Spinal cord (tissue), 10 donors: Measurements from ENCODE around the gene B4GALNT3. TPM values are rescaled to one million over a fixed set of nuclear protein-coding genes. Genes with fewer than 3 reads are reported as not detected.
A peak's percentile ranks its signal among the peaks of the same experiment; 100 is the strongest.
"Not testable (repeated sequence)": the region's sequence is repeated elsewhere in the genome, so short reads cannot be mapped to it uniquely, and the experiment has no call there.

Source experiments
- DNase-seq, 6 donors: peaks; one replicate each; pipeline versions ENCODE4 v3.0.0 to v3.0.0-alpha.2; 2013 to 2015; ENCODE audit warnings: low spot score in 6 of 6, low read depth in 4 of 6
- H3K27ac ChIP-seq: one replicate; pipeline ENCODE4 v1.5.1; 2013; ENCODE audit warnings: low read depth, low read length, control low read depth
- H3K27me3 ChIP-seq: one replicate; pipeline ENCODE4 v1.6.1; 2013; ENCODE audit warnings: low read length; ENCODE audit not compliant: control insufficient read depth, insufficient read depth
- H3K36me3 ChIP-seq: one replicate; pipeline ENCODE4 v1.6.1; 2013; ENCODE audit warnings: low read length; ENCODE audit not compliant: control insufficient read depth, insufficient read depth
- H3K4me1 ChIP-seq: one replicate; pipeline ENCODE4 v1.6.1; 2013; ENCODE audit warnings: low read length; ENCODE audit not compliant: control insufficient read depth, insufficient read depth
- H3K4me3 ChIP-seq: one replicate; pipeline ENCODE4 v1.5.1; 2013; ENCODE audit warnings: low read depth, low read length, control low read depth
- H3K9me3 ChIP-seq: one replicate; pipeline ENCODE4 v1.6.1; 2013; ENCODE audit warnings: low read length; ENCODE audit not compliant: control insufficient read depth, insufficient read depth
- WGBS: methylation state at CpG from one replicate; pipeline ENCODE4 v1.1.5; 2013; ENCODE audit warnings: missing lambda C conversion rate; ENCODE audit not compliant: insufficient coverage; 5-methylcytosine and 5-hydroxymethylcytosine counted together
- long read RNA-seq, 4 donors: transcript quantifications; one replicate each; lab custom pipeline, GENCODE V29; 2026
- polyA plus RNA-seq, 2 donors: library from polyadenylated mRNA; unstranded; fragments of 120-200 nt; gene quantifications; one replicate each; pipeline ENCODE4 v1.2.1, GENCODE V29; 2013; ENCODE audit not compliant: insufficient read length in 2 of 2
- total RNA-seq, 2 donors: library from RNA; depleted of rRNA in 1 of 2; stranded (reverse); fragments of 120-200 nt in 1 of 2; fragments of >200 nt in 1 of 2; gene quantifications; one replicate each; pipeline versions ENCODE4 v1.2.3 to v1.2.4, GENCODE V29; 2013 to 2014
- donor health status: healthy.

Gene B4GALNT3
- total RNA-seq (1 to 10 TPM; 3.2 to 3.4 TPM), polyA plus RNA-seq (1 to 10 TPM; 4.4 to 7.2 TPM)
- long read RNA-seq, donor 1, result 0 reads
- long read RNA-seq, donor 2, result 0 reads
- long read RNA-seq, donor 3, result 0 reads
- long read RNA-seq, donor 4, result 0 reads

DNA sequence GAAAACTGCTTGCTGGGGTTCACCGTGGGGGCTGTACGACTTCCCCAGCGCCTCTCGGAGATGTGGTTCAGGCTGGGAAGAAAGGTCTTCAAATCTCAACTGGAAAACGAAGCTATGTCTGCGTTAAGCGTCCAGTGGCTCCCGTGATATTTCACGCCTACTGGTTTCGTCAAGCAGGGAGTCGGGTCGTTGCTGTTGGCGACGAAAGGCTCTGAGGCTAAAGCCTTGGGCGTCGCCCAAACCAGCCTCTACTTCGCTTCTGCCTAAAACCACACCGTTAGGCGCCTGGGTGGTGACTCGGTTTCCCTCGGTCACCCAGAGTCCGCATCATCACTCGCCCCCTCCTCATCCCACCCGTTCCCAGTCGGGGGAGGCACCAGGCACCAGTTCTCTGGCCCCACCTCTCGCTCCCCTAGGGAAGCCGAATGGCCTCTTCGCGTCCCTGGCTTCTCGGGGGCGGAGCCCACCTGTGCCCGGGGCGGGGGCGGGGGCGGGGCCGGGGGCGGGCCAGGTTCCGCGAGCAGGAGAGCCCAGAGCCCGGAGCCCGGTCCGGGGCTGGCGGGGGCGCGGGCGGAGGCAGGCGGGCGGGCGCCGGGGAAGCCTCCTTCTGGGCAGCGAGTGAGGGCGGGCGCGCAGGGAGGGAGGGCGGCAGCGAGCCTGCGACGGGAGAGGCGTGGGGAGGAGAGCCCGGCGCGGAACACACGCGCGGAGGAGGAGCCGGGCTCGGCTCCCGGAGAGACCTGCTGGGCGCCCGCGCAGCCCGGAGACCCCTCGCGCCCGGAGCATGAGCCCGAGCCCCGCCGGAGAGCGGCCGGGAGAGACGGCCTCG lies at the start of gene B4GALNT3:
Gene B4GALNT3 (plus strand): TSS at position 510 of the 829 bp plus-strand sequence. CDS start 438 bp downstream, outside the sequence.
- H3K27me3 ChIP-seq, result peaks cover 17% of the 10 kb centered on the region
- H3K4me3 ChIP-seq, result peak within 1 kb of the TSS; percentile 51
- no peaks in the 10 kb centered on the region for H3K9me3 ChIP-seq
- H3K36me3 ChIP-seq, result no peaks in the 10 kb centered on the region
- H3K4me1 ChIP-seq, result peaks cover 15% of the 10 kb centered on the region
- DNase-seq, result peak in 3 of 6 donors; percentile 9 to 68 (median 67)
- peak within 1 kb of the TSS; percentile 6 for H3K27ac ChIP-seq
- 2% methylated on average over 82 of the region's 82 CpGs for WGBS

GRCh38 chr12:414859-415258 lies 44.9 kb upstream of the B4GALNT3 start:
- DNase-seq, result peak in 1 of 6 donors; percentile 59
- H3K4me3 ChIP-seq, result no peak overlapping the region
- no CpG with 5 or more reads among the region's 2 CpGs for WGBS
- no peak overlapping the region for H3K27ac ChIP-seq
- H3K9me3 ChIP-seq, result no peaks in the 10 kb centered on the region
- peaks cover 41% of the 10 kb centered on the region for H3K36me3 ChIP-seq
- no peaks in the 10 kb centered on the region for H3K27me3 ChIP-seq
- no peaks in the 10 kb centered on the region for H3K4me1 ChIP-seq

- no peak overlapping the region for H3K4me3 ChIP-seq
- no peak overlapping the region for H3K27ac ChIP-seq
- no peaks in the 10 kb centered on the region for H3K4me1 ChIP-seq
- no peak for DNase-seq
- peaks cover 20% of the 10 kb centered on the region for H3K36me3 ChIP-seq
- H3K9me3 ChIP-seq, result no peaks in the 10 kb centered on the region
- 100% methylated on average over 3 of the region's 6 CpGs for WGBS
- no peaks in the 10 kb centered on the region for H3K27me3 ChIP-seq
Measured at GRCh38 chr12:418432-418831, 41.3 kb upstream of the B4GALNT3 start.

DNA sequence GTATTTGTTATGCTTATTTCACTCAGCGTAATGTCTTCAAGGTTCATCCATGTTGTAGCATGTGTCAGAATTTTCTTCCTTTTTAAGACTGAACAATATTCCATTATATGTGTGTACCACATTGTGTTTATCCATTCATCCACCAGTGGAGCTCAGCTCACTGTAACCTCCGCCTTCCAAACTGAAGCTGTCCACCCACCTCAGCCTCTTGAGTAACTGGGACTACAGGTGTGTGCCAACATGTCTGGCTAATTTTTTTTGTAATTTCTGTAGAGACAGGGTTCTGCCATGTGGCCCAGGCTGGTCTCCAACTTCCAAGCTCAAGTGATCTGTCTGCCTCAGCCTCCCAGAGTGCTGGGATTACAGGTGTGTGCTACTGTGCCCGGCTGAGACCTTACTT lies 37.2 kb upstream of the B4GALNT3 start:
- no peak overlapping the region for H3K27ac ChIP-seq
- no CpG with 5 or more reads among the region's 3 CpGs for WGBS
- H3K36me3 ChIP-seq, result peaks cover 23% of the 10 kb centered on the region
- no peaks in the 10 kb centered on the region for H3K27me3 ChIP-seq
- H3K4me1 ChIP-seq, result no peaks in the 10 kb centered on the region
- H3K4me3 ChIP-seq, result no peak overlapping the region
- DNase-seq, result no peak
- no peaks in the 10 kb centered on the region for H3K9me3 ChIP-seq

- DNase-seq, H3K9me3 ChIP-seq, H3K27me3 ChIP-seq, H3K4me3 ChIP-seq, H3K4me1 ChIP-seq, H3K27ac ChIP-seq: not testable (repeated sequence)
- peaks cover 30% of the 10 kb centered on the region for H3K36me3 ChIP-seq
- WGBS, result no CpG with 5 or more reads among the region's 2 CpGs
Measured at GRCh38 chr12:435737-436136, 24.0 kb upstream of the B4GALNT3 start.

DNA sequence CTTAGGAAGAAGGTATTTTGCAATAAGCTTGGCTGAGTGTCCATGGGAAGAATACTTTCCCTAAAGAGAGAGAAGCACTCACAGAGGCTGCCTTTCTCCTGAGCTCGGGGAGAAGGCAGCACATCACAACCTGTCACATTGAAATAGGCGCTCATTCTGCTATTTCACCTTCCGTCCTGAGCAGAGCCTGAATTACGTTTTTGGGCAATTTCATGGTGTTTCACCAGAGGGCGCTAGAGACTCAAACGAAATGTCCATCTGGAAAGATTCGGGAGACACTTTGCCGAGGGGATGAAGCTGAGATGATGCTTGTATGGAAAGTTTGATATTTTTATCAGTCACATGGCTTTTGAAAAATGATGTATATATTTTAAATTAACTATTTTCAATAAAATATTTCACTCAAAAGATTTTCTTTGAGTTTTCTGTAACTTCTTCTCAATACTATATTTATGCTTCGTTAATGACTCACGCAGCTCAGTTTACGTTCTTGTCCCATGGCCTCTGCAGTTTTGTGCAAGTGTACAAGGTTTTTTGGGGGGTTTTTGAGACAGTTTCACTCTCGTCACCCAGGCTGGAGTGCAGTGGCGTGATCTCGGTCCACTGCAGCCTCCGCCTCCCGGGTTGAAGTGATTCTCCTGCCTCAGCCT lies 17.4 kb upstream of the B4GALNT3 start:
- peak in 3 of 6 donors; percentile 58 to 89 (median 81) for DNase-seq
- WGBS, result 51% methylated on average over 5 of the region's 16 CpGs

GRCh38 chr12:447141-447540 lies 12.6 kb upstream of the B4GALNT3 start:
- H3K4me1 ChIP-seq, result no peaks in the 10 kb centered on the region
- no peak overlapping the region for H3K4me3 ChIP-seq
- WGBS, result no CpG with 5 or more reads among the region's 1 CpG
- no peaks in the 10 kb centered on the region for H3K9me3 ChIP-seq
- no peaks in the 10 kb centered on the region for H3K27me3 ChIP-seq
- no peak for DNase-seq
- no peak overlapping the region for H3K27ac ChIP-seq
- no peaks in the 10 kb centered on the region for H3K36me3 ChIP-seq

More for the DNA sequence above, 17.4 kb upstream of the B4GALNT3 start:
- no peaks in the 10 kb centered on the region for H3K9me3 ChIP-seq
- H3K27me3 ChIP-seq, result no peaks in the 10 kb centered on the region
- no peak overlapping the region for H3K4me3 ChIP-seq
- H3K36me3 ChIP-seq, result peaks cover 15% of the 10 kb centered on the region
- H3K27ac ChIP-seq, result no peak overlapping the region
- no peaks in the 10 kb centered on the region for H3K4me1 ChIP-seq

- H3K36me3 ChIP-seq, result no peaks in the 10 kb centered on the region
- H3K4me3 ChIP-seq, result no peak overlapping the region
- no peak overlapping the region for H3K27ac ChIP-seq
- DNase-seq, result no peak
- no peaks in the 10 kb centered on the region for H3K9me3 ChIP-seq
- no peaks in the 10 kb centered on the region for H3K27me3 ChIP-seq
- 100% methylated on average over 1 of the region's 4 CpGs for WGBS
- peaks cover 5% of the 10 kb centered on the region for H3K4me1 ChIP-seq
Measured at GRCh38 chr12:449203-449602, 10.5 kb upstream of the B4GALNT3 start.

DNA sequence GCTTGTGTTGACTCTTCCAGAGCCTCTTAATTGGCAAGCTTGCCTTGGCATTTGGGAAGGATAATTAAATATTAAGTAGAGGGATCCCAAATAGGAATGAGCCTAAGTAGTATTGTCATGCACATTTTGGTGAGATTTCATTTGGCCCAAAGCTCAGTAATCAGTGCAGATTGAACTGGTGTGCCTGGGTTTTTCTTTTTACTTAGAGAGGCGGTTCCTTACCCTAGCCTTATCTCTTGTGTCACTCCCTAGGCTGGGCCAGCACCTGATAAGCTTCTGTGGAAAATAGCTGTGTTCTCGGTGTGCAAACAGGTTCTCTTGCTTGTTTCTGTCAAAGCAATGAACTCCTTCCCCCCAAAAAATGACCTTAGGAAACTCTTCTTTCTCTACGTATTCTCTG lies 9.3 kb upstream of the B4GALNT3 start:
- no peaks in the 10 kb centered on the region for H3K27me3 ChIP-seq
- DNase-seq, result no peak
- WGBS, result 100% methylated on average over 2 of the region's 3 CpGs
- no peaks in the 10 kb centered on the region for H3K9me3 ChIP-seq
- H3K4me3 ChIP-seq, result no peak overlapping the region
- no peak overlapping the region for H3K27ac ChIP-seq
- no peaks in the 10 kb centered on the region for H3K36me3 ChIP-seq
- H3K4me1 ChIP-seq, result peaks cover 5% of the 10 kb centered on the region
